SK-N-SH (cell line): ENCODE measurements around the gene UGT1A4. TPM values are rescaled to one million over a fixed set of nuclear protein-coding genes. Genes with fewer than 3 reads are reported as not detected.

ENCODE experiments used
- CTCF ChIA-PET: fragments of 300-600, 350-600 bp; formaldehyde crosslinking; extraction: SDS; loops from one replicate; lab custom pipeline; 2021; lab: Yijun Ruan, JAX
- POLR2A ChIA-PET: fragments of 350-600 bp; sonication (Branson Sonifier 250); formaldehyde crosslinking; extraction: SDS; loops from one replicate; lab custom pipeline; 2020; ENCODE audit warnings: antibody characterized with exemption, inconsistent platforms; lab: Yijun Ruan, JAX
- DNase-seq: peaks from one replicate; pipeline ENCODE4 v3.0.0; 2012
- H2AFZ ChIP-seq: fragments of 200-600 bp; sonication (generic); 2 replicates; pipeline ENCODE4 v1.8.1; 2016; ENCODE audit warnings: antibody characterized with exemption, mild to moderate bottlenecking, low read depth
- H3F3A ChIP-seq: fragments of 200-600 bp; sonication (generic); replicated peaks from 2 replicates; pipeline ENCODE3; 2016; ENCODE audit warnings: antibody characterized with exemption, mild to moderate bottlenecking; ENCODE audit not compliant: insufficient read depth
- H3K27ac ChIP-seq, 2 experiments: fragments of 200-500 bp in 1 of 2; fragments of 200-600 bp in 1 of 2; sonication (Bioruptor generic) in 1 of 2; sonication (generic), shearing (Covaris generic) in 1 of 2; 2 replicates each; pipeline versions ENCODE4 v1.5.1 to v1.6.1; 2014 to 2016; ENCODE audit warnings: low read depth in 2 of 2, inconsistent platforms in 1 of 2, low read length in 1 of 2, mild to moderate bottlenecking in 1 of 2, mixed read lengths in 1 of 2
- H3K27me3 ChIP-seq: fragments of 200-600 bp; sonication (generic), shearing (Covaris generic); 2 replicates; pipeline ENCODE4 v1.6.1; 2016; ENCODE audit warnings: mixed run types; ENCODE audit not compliant: insufficient read depth
- H3K36me3 ChIP-seq, 2 experiments: fragments of 200-500 bp in 1 of 2; fragments of 200-600 bp in 1 of 2; sonication (Bioruptor generic) in 1 of 2; sonication (generic) in 1 of 2; replicated peaks in 1 of 2; 2 replicates each; pipeline versions ENCODE3 to v1.5.1; 2014 to 2016; ENCODE audit warnings: low read length in 1 of 2, mild to moderate bottlenecking in 1 of 2; ENCODE audit not compliant: insufficient read depth in 2 of 2, control insufficient read depth in 1 of 2
- H3K4me1 ChIP-seq, 2 experiments: fragments of 200-500 bp in 1 of 2; fragments of 200-600 bp in 1 of 2; sonication (Bioruptor generic) in 1 of 2; sonication (generic), shearing (Covaris generic) in 1 of 2; 2 replicates each; pipeline versions ENCODE4 v1.5.1 to v1.6.1; 2014 to 2016; ENCODE audit warnings: low read depth in 1 of 2, low read length in 1 of 2, mixed run types in 1 of 2; ENCODE audit not compliant: insufficient read depth in 2 of 2, control insufficient read depth in 1 of 2
- H3K4me2 ChIP-seq: fragments of 200-600 bp; sonication (generic), shearing (Covaris generic); 2 replicates; pipeline ENCODE4 v1.6.1; 2017; ENCODE audit warnings: mixed run types
- H3K4me3 ChIP-seq, 2 experiments: fragments of 200-500 bp in 1 of 2; fragments of 200-600 bp in 1 of 2; sonication (Bioruptor generic) in 1 of 2; sonication (generic), shearing (Covaris generic) in 1 of 2; 2 replicates each; pipeline versions ENCODE4 v1.5.1 to v1.8.1; 2014 to 2016; ENCODE audit warnings: low read depth in 2 of 2, inconsistent platforms in 1 of 2, low read length in 1 of 2, mild to moderate bottlenecking in 1 of 2, mixed read lengths in 1 of 2, moderate library complexity in 1 of 2
- H3K79me2 ChIP-seq: fragments of 200-600 bp; sonication (generic); 2 replicates; pipeline ENCODE4 v1.8.1; 2017; ENCODE audit warnings: mild to moderate bottlenecking; ENCODE audit not compliant: insufficient read depth
- H3K9ac ChIP-seq: fragments of 200-600 bp; sonication (generic); 2 replicates; pipeline ENCODE4 v1.6.1; 2017; ENCODE audit warnings: mixed run types
- H3K9me2 ChIP-seq: fragments of 200-600 bp; sonication (generic); 2 replicates; pipeline ENCODE4 v1.6.1; 2017; ENCODE audit warnings: mixed run types
- H3K9me3 ChIP-seq: fragments of 200-600 bp; sonication (generic); 2 replicates; pipeline ENCODE4 v1.6.1; 2017; ENCODE audit warnings: mixed run types, mild to moderate bottlenecking, moderate library complexity
- H4K20me1 ChIP-seq: fragments of 200-600 bp; sonication (generic); 2 replicates; pipeline ENCODE4 v1.6.1; 2017; ENCODE audit warnings: mild to moderate bottlenecking, mixed run types; ENCODE audit not compliant: insufficient read depth
- ELF1 ChIP-seq: IDR thresholded peaks from 2 replicates; pipeline ENCODE4 v1.4.0; 2012
- EP300 ChIP-seq, 2 experiments: IDR thresholded peaks; 2 replicates each; pipeline versions ENCODE4 v1.4.0 to v1.6.1; 2012; ENCODE audit warnings: borderline replicate concordance in 1 of 2, low read depth in 1 of 2, low read length in 1 of 2
- FOXJ3 ChIP-seq: sonication (generic); formaldehyde crosslinking; IDR thresholded peaks from 2 replicates; pipeline ENCODE4 v1.5.1; 2020; ENCODE audit warnings: mild to moderate bottlenecking, missing genetic modification reagents
- GATA2 ChIP-seq: sonication (generic); formaldehyde crosslinking; IDR thresholded peaks from 2 replicates; pipeline ENCODE4 v1.5.0; 2020; ENCODE audit warnings: mild to moderate bottlenecking, missing genetic modification reagents
- JUND ChIP-seq: IDR thresholded peaks from 2 replicates; pipeline ENCODE4 v1.4.0; 2012
- MEF2A ChIP-seq: IDR thresholded peaks from 2 replicates; pipeline ENCODE4 v1.4.0; 2012; ENCODE audit warnings: low read depth, borderline replicate concordance
- NRF1 ChIP-seq: IDR thresholded peaks from 2 replicates; pipeline ENCODE4 v1.6.1; 2012; ENCODE audit warnings: low read depth, mild to moderate bottlenecking, low read length
- POLR2AphosphoS5 ChIP-seq: IDR thresholded peaks from 2 replicates; pipeline ENCODE4 v1.6.1; 2012; ENCODE audit warnings: low read depth, low read length
- RCOR1 ChIP-seq: fragments of 150-350 bp; IDR thresholded peaks from 2 replicates; pipeline ENCODE4 v1.6.1; 2017; ENCODE audit warnings: antibody characterized with exemption, low read length
- RFX5 ChIP-seq: IDR thresholded peaks from 2 replicates; pipeline ENCODE4 v1.6.1; 2012; ENCODE audit warnings: mild to moderate bottlenecking, improper control_type of control experiment, low read length
- TCF12 ChIP-seq: IDR thresholded peaks from 2 replicates; pipeline ENCODE4 v1.4.0; 2012
- WGBS: methylation state at CpG from one replicate; pipeline ENCODE4 v1.1.6; 2017; ENCODE audit warnings: low lambda C conversion rate; 5-methylcytosine and 5-hydroxymethylcytosine counted together
- polyA plus RNA-seq, 3 experiments: library from polyadenylated mRNA; depleted of rRNA; stranded (reverse); fragments of >200 nt; gene quantifications; 2 replicates each; pipeline ENCODE4 v1.2.3, GENCODE V29; 2012
- TF ChIP-seq, protein P1 (sequence below): IDR thresholded peaks from 2 replicates; pipeline ENCODE4 v1.6.1; 2012; ENCODE audit warnings: mild to moderate bottlenecking, low read depth, low read length, moderate library complexity
- TF ChIP-seq, protein P2 (sequence below): fragments of 150-350 bp; IDR thresholded peaks from 2 replicates; pipeline ENCODE4 v1.6.1; 2017; ENCODE audit warnings: antibody characterized with exemption, low read length, low read depth, borderline replicate concordance

The UGT1A4 gene
- polyA plus RNA-seq, 1 of the 3 experiments (the other 2 are of a cell fraction), result not detected

DNA sequence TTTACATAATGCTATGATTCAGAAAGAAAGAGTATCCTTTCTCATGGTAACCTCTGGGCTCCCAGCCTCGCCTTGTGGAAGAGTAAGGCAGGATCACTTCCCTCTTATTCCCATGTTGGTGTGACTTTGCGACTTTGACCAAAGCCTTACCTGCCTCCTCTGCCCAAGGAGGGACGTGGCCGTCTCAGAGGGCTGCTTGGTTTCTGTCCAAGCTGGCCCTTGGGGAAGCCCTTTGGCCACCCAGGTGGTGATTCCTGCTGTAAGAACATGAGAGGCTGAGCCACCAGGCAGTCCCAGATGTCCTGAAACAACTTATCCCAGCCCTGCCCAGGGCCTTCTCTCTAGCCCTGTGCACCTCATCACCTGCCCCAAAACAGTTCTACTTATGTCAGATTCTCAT lies 19.8 kb upstream of the UGT1A4 start:
- CTCF ChIA-PET, result interaction anchor here (2.8 kb wide), 1 partner anchor 13 kb away, joined by 12 read pairs; the partner anchor contains the start of gene UGT1A5
- Histone ChIP-seq H3K4me1 (peaks cover 0 to 3% of the 10 kb centered on the region in 2 experiments; a peak in 2 of 4 replicates), H3K4me2 (no peak overlapping the region), H2AFZ (no peak overlapping the region), H3K4me3 (no peak overlapping the region), H3K27ac (no peak overlapping the region), H3F3A (no peaks in the 10 kb centered on the region)
- no peak for DNase-seq
- WGBS, result 55% methylated on average over 4 of the region's 4 CpGs
- TF ChIP-seq MEF2A (no peak), NRF1 (no peak), RCOR1 (no peak), POLR2AphosphoS5 (no peak), ELF1 (no peak)
- TF ChIP-seq, all 33 proteins: peak for 0
- POLR2A ChIA-PET, result no interaction called here
- H3K9me2 ChIP-seq, result no peaks in the 10 kb centered on the region
- no peaks in the 10 kb centered on the region for H3K36me3 ChIP-seq
- H4K20me1 ChIP-seq, result no peaks in the 10 kb centered on the region
- H3K9ac ChIP-seq, result no peak overlapping the region
- no peaks in the 10 kb centered on the region for H3K27me3 ChIP-seq
- H3K9me3 ChIP-seq, result no peaks in the 10 kb centered on the region
- H3K79me2 ChIP-seq, result no peaks in the 10 kb centered on the region

DNA sequence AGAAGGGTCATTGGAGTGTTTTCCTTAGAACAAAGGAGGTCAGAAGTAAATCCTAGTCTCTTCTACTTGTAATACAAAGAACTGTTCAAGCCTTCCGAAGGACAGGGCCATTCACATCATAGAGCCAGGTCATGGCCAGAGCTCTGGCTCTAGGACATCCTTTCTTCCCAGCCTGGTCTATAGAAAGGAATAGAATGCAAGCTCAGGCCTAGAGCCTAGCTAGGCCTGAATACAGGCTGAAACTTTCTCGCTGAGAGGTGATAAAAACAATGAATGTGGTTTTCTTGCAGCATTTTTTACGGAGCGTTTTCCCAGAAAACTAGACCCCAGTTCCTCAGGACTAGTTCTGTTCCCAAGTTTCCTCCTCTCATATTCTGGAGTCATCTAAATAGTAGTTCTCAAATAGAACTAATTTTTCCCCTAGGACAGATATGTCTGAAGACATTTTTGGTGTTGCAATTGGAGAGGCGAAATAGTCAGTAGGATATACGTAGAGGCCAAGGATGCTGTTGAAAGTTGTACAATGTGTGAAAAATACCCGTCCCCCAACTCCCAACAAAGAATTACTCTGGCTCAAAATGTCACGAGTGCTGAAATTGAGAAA lies 19.0 kb upstream of the UGT1A4 start:
- ChIA-PET POLR2A (no interaction called here), CTCF (interaction anchor here (1.0 to 2.8 kb wide), 2 partner anchors 12 kb away, joined by 3 to 12 read pairs; partner anchors contain the start of gene UGT1A5)
- Histone ChIP-seq H3K4me1 (peaks cover 0 to 3% of the 10 kb centered on the region in 2 experiments; a peak in 2 of 4 replicates), H3K4me3 (no peak overlapping the region), H3K27ac (peak overlapping the region; percentile 19 to 76; a peak in 2 of 4 replicates), H3K9me2 (no peaks in the 10 kb centered on the region), H4K20me1 (no peaks in the 10 kb centered on the region), H3K36me3 (no peaks in the 10 kb centered on the region), H3K79me2 (no peaks in the 10 kb centered on the region), H3K9me3 (no peaks in the 10 kb centered on the region), H3K27me3 (no peaks in the 10 kb centered on the region), H3K4me2 (no peak overlapping the region), H3K9ac (no peak overlapping the region), H3F3A (no peaks in the 10 kb centered on the region), H2AFZ (no peak overlapping the region)
- 73% methylated on average over 8 of the region's 8 CpGs for WGBS
- DNase-seq, result no peak
- TF ChIP-seq RFX5 (no peak), FOXJ3 (CRISPR knock-in tag) (no peak)

DNA sequence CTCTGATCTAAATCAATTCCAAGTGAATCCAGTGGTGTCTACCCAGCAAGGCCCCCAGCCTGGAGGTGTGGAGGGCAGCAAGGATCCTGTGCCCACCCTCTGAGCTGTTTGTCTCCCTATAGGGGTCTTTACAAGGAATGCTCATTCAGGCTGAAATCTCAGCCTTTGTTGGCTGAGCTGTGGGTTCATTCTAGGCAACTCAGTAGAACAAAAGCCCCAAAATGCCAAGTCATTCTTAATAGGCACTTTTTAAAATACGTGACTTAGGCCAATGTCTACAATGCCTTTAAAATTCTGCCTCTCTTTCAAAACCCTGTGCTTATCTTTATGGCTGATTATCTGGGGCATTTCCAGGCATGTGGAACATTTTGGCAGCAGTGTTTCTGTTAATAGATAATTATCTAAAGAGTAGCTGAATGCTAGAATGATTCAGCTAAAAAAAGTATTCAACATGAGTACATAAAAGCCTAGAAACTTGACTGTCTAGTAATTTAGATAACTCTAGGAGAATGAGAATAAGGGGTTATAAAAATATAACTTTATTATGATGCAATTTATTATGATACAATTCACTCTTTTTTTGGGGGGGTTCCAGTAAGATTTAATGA lies 18.4 kb upstream of the UGT1A4 start:
- H3K4me2 ChIP-seq, result 0 out of 2 replicates have a peak overlapping the region, but pooled peaks have one; percentile 2
- WGBS, result 21% methylated on average over 1 of the region's 1 CpG
- peaks cover 0 to 3% of the 10 kb centered on the region in 2 experiments; a peak in 2 of 4 replicates for H3K4me1 ChIP-seq
- no peak overlapping the region for H3K4me3 ChIP-seq
- no peak overlapping the region for H3K9ac ChIP-seq
- H4K20me1 ChIP-seq, result no peaks in the 10 kb centered on the region
- H3F3A ChIP-seq, result no peaks in the 10 kb centered on the region
- DNase-seq, result peak; percentile 31
- H2AFZ ChIP-seq, result no peak overlapping the region
- no peaks in the 10 kb centered on the region for H3K27me3 ChIP-seq
- TF ChIP-seq RCOR1 (peak; percentile 71; the same call in 1 of the 2 replicates), ELF1 (no peak), TCF12 (peak; percentile 20; the same call in 1 of the 2 replicates), EP300 (IDR thresholded peaks at IDR 0.05; ENCODE audit: borderline replicate concordance in 1 of 2, low read depth in 1 of 2, low read length in 1 of 2) (peak in 1 of 2 experiments; percentile 50; a peak in 1 of 4 replicates), JUND (no peak), GATA2 (peak; percentile 80)
- TF ChIP-seq, protein P1, sequence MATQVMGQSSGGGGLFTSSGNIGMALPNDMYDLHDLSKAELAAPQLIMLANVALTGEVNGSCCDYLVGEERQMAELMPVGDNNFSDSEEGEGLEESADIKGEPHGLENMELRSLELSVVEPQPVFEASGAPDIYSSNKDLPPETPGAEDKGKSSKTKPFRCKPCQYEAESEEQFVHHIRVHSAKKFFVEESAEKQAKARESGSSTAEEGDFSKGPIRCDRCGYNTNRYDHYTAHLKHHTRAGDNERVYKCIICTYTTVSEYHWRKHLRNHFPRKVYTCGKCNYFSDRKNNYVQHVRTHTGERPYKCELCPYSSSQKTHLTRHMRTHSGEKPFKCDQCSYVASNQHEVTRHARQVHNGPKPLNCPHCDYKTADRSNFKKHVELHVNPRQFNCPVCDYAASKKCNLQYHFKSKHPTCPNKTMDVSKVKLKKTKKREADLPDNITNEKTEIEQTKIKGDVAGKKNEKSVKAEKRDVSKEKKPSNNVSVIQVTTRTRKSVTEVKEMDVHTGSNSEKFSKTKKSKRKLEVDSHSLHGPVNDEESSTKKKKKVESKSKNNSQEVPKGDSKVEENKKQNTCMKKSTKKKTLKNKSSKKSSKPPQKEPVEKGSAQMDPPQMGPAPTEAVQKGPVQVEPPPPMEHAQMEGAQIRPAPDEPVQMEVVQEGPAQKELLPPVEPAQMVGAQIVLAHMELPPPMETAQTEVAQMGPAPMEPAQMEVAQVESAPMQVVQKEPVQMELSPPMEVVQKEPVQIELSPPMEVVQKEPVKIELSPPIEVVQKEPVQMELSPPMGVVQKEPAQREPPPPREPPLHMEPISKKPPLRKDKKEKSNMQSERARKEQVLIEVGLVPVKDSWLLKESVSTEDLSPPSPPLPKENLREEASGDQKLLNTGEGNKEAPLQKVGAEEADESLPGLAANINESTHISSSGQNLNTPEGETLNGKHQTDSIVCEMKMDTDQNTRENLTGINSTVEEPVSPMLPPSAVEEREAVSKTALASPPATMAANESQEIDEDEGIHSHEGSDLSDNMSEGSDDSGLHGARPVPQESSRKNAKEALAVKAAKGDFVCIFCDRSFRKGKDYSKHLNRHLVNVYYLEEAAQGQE, result no peak
- TF ChIP-seq, protein P2, sequence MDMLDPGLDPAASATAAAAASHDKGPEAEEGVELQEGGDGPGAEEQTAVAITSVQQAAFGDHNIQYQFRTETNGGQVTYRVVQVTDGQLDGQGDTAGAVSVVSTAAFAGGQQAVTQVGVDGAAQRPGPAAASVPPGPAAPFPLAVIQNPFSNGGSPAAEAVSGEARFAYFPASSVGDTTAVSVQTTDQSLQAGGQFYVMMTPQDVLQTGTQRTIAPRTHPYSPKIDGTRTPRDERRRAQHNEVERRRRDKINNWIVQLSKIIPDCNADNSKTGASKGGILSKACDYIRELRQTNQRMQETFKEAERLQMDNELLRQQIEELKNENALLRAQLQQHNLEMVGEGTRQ, result no peak
- no peaks in the 10 kb centered on the region for H3K9me3 ChIP-seq
- H3K36me3 ChIP-seq, result no peaks in the 10 kb centered on the region
- CTCF ChIA-PET, result interaction anchor here (1.0 kb wide), 1 partner anchor 11 kb away, joined by 3 read pairs; no protein-coding TSS in a partner anchor
- H3K9me2 ChIP-seq, result no peaks in the 10 kb centered on the region
- H3K27ac ChIP-seq, result peak overlapping the region; percentile 19 to 76; a peak in 2 of 4 replicates
- no peaks in the 10 kb centered on the region for H3K79me2 ChIP-seq
- POLR2A ChIA-PET, result no interaction called here
